H9 (cell line): ENCODE results near the gene ATXN7L3. TPM values are rescaled to one million over a fixed set of nuclear protein-coding genes. Genes with fewer than 3 reads are reported as not detected.

Experiments used
- DNase-seq: peaks from one replicate; pipeline ENCODE4 v3.0.0-alpha.2; 2017
- H2AFZ ChIP-seq: one replicate; pipeline ENCODE4 v1.6.1; 2013; ENCODE audit warnings: mild to moderate bottlenecking, low read length, control low read depth, moderate library complexity
- H2AK5ac ChIP-seq: 2 replicates; pipeline ENCODE4 v1.6.1; 2013; ENCODE audit warnings: low read length, control low read depth, mixed read lengths; ENCODE audit not compliant: insufficient read length
- H2BK120ac ChIP-seq: one replicate; pipeline ENCODE4 v1.6.1; 2013; ENCODE audit warnings: low read depth, mild to moderate bottlenecking, low read length, control low read depth, inconsistent platforms; ENCODE audit not compliant: poor library complexity, severe bottlenecking
- H2BK12ac ChIP-seq: 2 replicates; pipeline ENCODE4 v1.6.1; 2013; ENCODE audit warnings: low read length, control low read depth, mixed read lengths, low read depth; ENCODE audit not compliant: insufficient read length
- H2BK15ac ChIP-seq: 2 replicates; pipeline ENCODE4 v1.6.1; 2013; ENCODE audit warnings: low read depth, low read length, control low read depth
- H2BK20ac ChIP-seq: one replicate; pipeline ENCODE4 v1.6.1; 2013; ENCODE audit warnings: low read depth, mild to moderate bottlenecking, low read length, control low read depth, inconsistent platforms; ENCODE audit not compliant: poor library complexity, severe bottlenecking
- H2BK5ac ChIP-seq: 2 replicates; pipeline ENCODE4 v1.6.1; 2013; ENCODE audit warnings: low read length, control low read depth, mixed read lengths; ENCODE audit not compliant: insufficient read length
- H3K14ac ChIP-seq: 2 replicates; pipeline ENCODE4 v1.6.1; 2013; ENCODE audit warnings: low read length, control low read depth; ENCODE audit not compliant: insufficient read depth
- H3K18ac ChIP-seq: 2 replicates; pipeline ENCODE4 v1.6.1; 2013; ENCODE audit warnings: low read depth, mild to moderate bottlenecking, mixed read lengths, low read length, control low read depth; ENCODE audit not compliant: insufficient read length
- H3K23ac ChIP-seq: 2 replicates; pipeline ENCODE4 v1.6.1; 2013; ENCODE audit warnings: low read length, control low read depth, mixed read lengths, low read depth; ENCODE audit not compliant: insufficient read length
- H3K23me2 ChIP-seq: 2 replicates; pipeline ENCODE4 v1.6.1; 2013; ENCODE audit warnings: low read depth, mild to moderate bottlenecking, mixed read lengths, low read length, control low read depth; ENCODE audit not compliant: insufficient read length, poor library complexity, severe bottlenecking
- H3K27ac ChIP-seq: 2 replicates; pipeline ENCODE4 v1.5.1; 2013; ENCODE audit warnings: low read length, control low read depth, mixed read lengths, low read depth; ENCODE audit not compliant: insufficient read length
- H3K27me3 ChIP-seq: 2 replicates; pipeline ENCODE4 v1.6.1; 2013; ENCODE audit warnings: low read length, control low read depth, inconsistent platforms; ENCODE audit not compliant: insufficient read depth
- H3K4ac ChIP-seq: 2 replicates; pipeline ENCODE4 v1.6.1; 2013; ENCODE audit warnings: low read depth, mild to moderate bottlenecking, control low read depth, inconsistent platforms, low read length, moderate library complexity
- H3K4me1 ChIP-seq: 2 replicates; pipeline ENCODE4 v1.6.1; 2013; ENCODE audit warnings: low read length, control low read depth, inconsistent platforms; ENCODE audit not compliant: insufficient read depth
- H3K4me2 ChIP-seq: 2 replicates; pipeline ENCODE4 v1.6.1; 2013; ENCODE audit warnings: low read length, control low read depth, mixed read lengths; ENCODE audit not compliant: insufficient read length, insufficient read depth
- H3K56ac ChIP-seq: 2 replicates; pipeline ENCODE4 v1.6.1; 2013; ENCODE audit warnings: low read depth, mild to moderate bottlenecking, mixed read lengths, low read length, control low read depth; ENCODE audit not compliant: insufficient read length
- H3K79me1 ChIP-seq: 2 replicates; pipeline ENCODE4 v1.6.1; 2013; ENCODE audit warnings: low read depth, mild to moderate bottlenecking, moderate library complexity, low read length, control low read depth, inconsistent platforms; ENCODE audit not compliant: insufficient read depth, poor library complexity, severe bottlenecking
- H3K79me2 ChIP-seq: 2 replicates; pipeline ENCODE4 v1.6.1; 2013; ENCODE audit warnings: low read length, control low read depth, inconsistent platforms; ENCODE audit not compliant: insufficient read depth
- H3K9ac ChIP-seq: 2 replicates; pipeline ENCODE4 v1.6.1; 2013; ENCODE audit warnings: low read length, control low read depth, mixed read lengths; ENCODE audit not compliant: insufficient read length; ENCODE audit errors: extremely low read depth
- H3K9me3 ChIP-seq: one replicate; pipeline ENCODE4 v1.6.1; 2013; ENCODE audit warnings: low read depth, low read length, inconsistent platforms; ENCODE audit not compliant: control insufficient read depth
- H3T11ph ChIP-seq: one replicate; pipeline ENCODE4 v1.6.1; 2013; ENCODE audit warnings: mild to moderate bottlenecking, low read length, control low read depth, inconsistent platforms
- H4K20me1 ChIP-seq: one replicate; pipeline ENCODE4 v1.6.1; 2013; ENCODE audit not compliant: control insufficient read depth, insufficient read length, insufficient read depth
- H4K5ac ChIP-seq: 2 replicates; pipeline ENCODE4 v1.6.1; 2013; ENCODE audit warnings: low read depth, mild to moderate bottlenecking, mixed read lengths, low read length, control low read depth; ENCODE audit not compliant: insufficient read length
- H4K8ac ChIP-seq: replicated peaks from 2 replicates; pipeline ENCODE4 v1.6.1; 2013; ENCODE audit warnings: low read length, control low read depth, mixed read lengths, low read depth; ENCODE audit not compliant: insufficient read length
- H4K91ac ChIP-seq: 2 replicates; pipeline ENCODE4 v1.6.1; 2013; ENCODE audit warnings: low read depth, mild to moderate bottlenecking, moderate library complexity, mixed read lengths, low read length, control low read depth; ENCODE audit not compliant: insufficient read length
- H3K27ac Mint-ChIP-seq, 3 experiments: 2 replicates in 2 of 3; 3 replicates in 1 of 3; pipeline ENCODE4 v1.8.0; 2020 to 2021; ENCODE audit warnings: mixed read lengths in 3 of 3, mild to moderate bottlenecking in 1 of 3, moderate library complexity in 1 of 3
- H3K27me3 Mint-ChIP-seq: 2 replicates; pipeline ENCODE4 v1.8.0; 2021; ENCODE audit warnings: low read depth, mild to moderate bottlenecking, moderate library complexity, mixed read lengths
- H3K36me3 Mint-ChIP-seq, 3 experiments: 2 replicates in 2 of 3; 3 replicates in 1 of 3; pipeline ENCODE4 v1.8.0; 2020 to 2021; ENCODE audit warnings: low read depth in 3 of 3, mixed read lengths in 3 of 3; ENCODE audit not compliant: insufficient read depth in 1 of 3
- H3K4me1 Mint-ChIP-seq, 2 experiments: 2 replicates each; pipeline ENCODE4 v1.8.0; 2020; ENCODE audit warnings: mixed read lengths in 2 of 2
- H3K4me3 Mint-ChIP-seq, 2 experiments: 2 replicates in 1 of 2; 3 replicates in 1 of 2; pipeline ENCODE4 v1.8.0; 2020 to 2021; ENCODE audit warnings: mild to moderate bottlenecking in 2 of 2, mixed read lengths in 2 of 2, moderate library complexity in 1 of 2
- H3K9me3 Mint-ChIP-seq, 2 experiments: 2 replicates in 1 of 2; 3 replicates in 1 of 2; pipeline ENCODE4 v1.8.0; 2020; ENCODE audit warnings: mild to moderate bottlenecking in 2 of 2, mixed read lengths in 2 of 2, moderate library complexity in 1 of 2
- CTCF ChIP-seq: fragments of 200-600 bp; sonication (generic); conservative IDR thresholded peaks from 3 replicates; pipeline ENCODE4 v1.8.0; 2021; ENCODE audit warnings: antibody characterized with exemption, mild to moderate bottlenecking
- WGBS: extraction: QIAGEN DNeasy Blood & Tissue Kit; methylation state at CpG from one replicate; pipeline ENCODE4 v1.1.7; 2013; ENCODE audit warnings: missing lambda C conversion rate, low lambda C conversion rate, mixed read lengths; ENCODE audit not compliant: insufficient read length; ENCODE audit errors: extremely low coverage; 5-methylcytosine and 5-hydroxymethylcytosine counted together
- total RNA-seq: library from RNA; stranded (reverse); gene quantifications from 2 replicates; pipeline ENCODE4 v1.2.1, GENCODE V29; 2021

The ATXN7L3 gene
- total RNA-seq, 1 experiment from 2014 or later, result 125 TPM

GRCh38 chr17:44176257-44176656 is 23.4 kb downstream of the ATXN7L3 start:
- WGBS, result no CpG with 5 or more reads among the region's 1 CpG
- Mint-ChIP-seq H3K4me1 (peaks cover 4 to 6% of the 10 kb centered on the region in 2 experiments; a peak in 1 of 4 replicates), H3K9me3 (peaks cover 0 to 1% of the 10 kb centered on the region in 2 experiments; a peak in 1 of 5 replicates), H3K36me3 (peaks cover 20 to 30% (median 29%) of the 10 kb centered on the region in 3 experiments), H3K27ac (no peak overlapping the region), H3K4me3 (no peak overlapping the region), H3K27me3 (no peaks in the 10 kb centered on the region)
- no peak for TF ChIP-seq CTCF
- no peak overlapping the region for H2BK20ac ChIP-seq
- no peak overlapping the region for H4K5ac ChIP-seq
- no peak for DNase-seq
- H4K91ac ChIP-seq, result no peak overlapping the region
- no peaks in the 10 kb centered on the region for H3K27me3 ChIP-seq
- no peak overlapping the region for H2BK12ac ChIP-seq
- H3K56ac ChIP-seq, result no peak overlapping the region
- no peak overlapping the region for H3K14ac ChIP-seq
- no peak overlapping the region for H3K23ac ChIP-seq
- no peak overlapping the region for H3T11ph ChIP-seq
- no peak overlapping the region for H3K4ac ChIP-seq
- H3K4me2 ChIP-seq, result no peak overlapping the region
- H3K23me2 ChIP-seq, result no peaks in the 10 kb centered on the region
- no peak overlapping the region for H2AK5ac ChIP-seq
- H4K8ac ChIP-seq, result no peak overlapping the region
- H3K27ac ChIP-seq, result no peak overlapping the region
- no peak overlapping the region for H2BK120ac ChIP-seq
- H2AFZ ChIP-seq, result no peak overlapping the region
- no peaks in the 10 kb centered on the region for H3K4me1 ChIP-seq
- H3K79me2 ChIP-seq, result no peaks in the 10 kb centered on the region
- H4K20me1 ChIP-seq, result peaks cover 3% of the 10 kb centered on the region
- H3K9me3 ChIP-seq, result no peaks in the 10 kb centered on the region
- H3K79me1 ChIP-seq, result no peaks in the 10 kb centered on the region
- H2BK5ac ChIP-seq, result no peak overlapping the region
- H3K18ac ChIP-seq, result no peak overlapping the region
- H3K9ac ChIP-seq, result no peak overlapping the region
- no peak overlapping the region for H2BK15ac ChIP-seq
